Fibroblast of lung (primary cell): ENCODE data around the gene FN3K.

Experiments used
- EZH2 ChIP-seq: IDR thresholded peaks from 2 replicates; pipeline ENCODE4 v1.5.1; 2012; ENCODE audit warnings: low read length, control low read depth, mild to moderate bottlenecking; ENCODE audit errors: missing control alignments
- TF ChIP-seq, protein P1 (sequence below), 2 donors: IDR thresholded peaks in 1 of 2; conservative IDR thresholded peaks in 1 of 2; 1 replicate in 1 of 2; 2 replicates in 1 of 2; pipeline ENCODE4 v1.5.1; 2011 to 2012; ENCODE audit warnings: low read length in 2 of 2, control low read depth in 1 of 2, inconsistent platforms in 1 of 2, low read depth in 1 of 2, mild to moderate bottlenecking in 1 of 2

GRCh38 chr17:82716203-82717010 is 19.0 kb upstream of the FN3K start, which contains the start of gene FN3KRP:
- TF ChIP-seq, protein P1, sequence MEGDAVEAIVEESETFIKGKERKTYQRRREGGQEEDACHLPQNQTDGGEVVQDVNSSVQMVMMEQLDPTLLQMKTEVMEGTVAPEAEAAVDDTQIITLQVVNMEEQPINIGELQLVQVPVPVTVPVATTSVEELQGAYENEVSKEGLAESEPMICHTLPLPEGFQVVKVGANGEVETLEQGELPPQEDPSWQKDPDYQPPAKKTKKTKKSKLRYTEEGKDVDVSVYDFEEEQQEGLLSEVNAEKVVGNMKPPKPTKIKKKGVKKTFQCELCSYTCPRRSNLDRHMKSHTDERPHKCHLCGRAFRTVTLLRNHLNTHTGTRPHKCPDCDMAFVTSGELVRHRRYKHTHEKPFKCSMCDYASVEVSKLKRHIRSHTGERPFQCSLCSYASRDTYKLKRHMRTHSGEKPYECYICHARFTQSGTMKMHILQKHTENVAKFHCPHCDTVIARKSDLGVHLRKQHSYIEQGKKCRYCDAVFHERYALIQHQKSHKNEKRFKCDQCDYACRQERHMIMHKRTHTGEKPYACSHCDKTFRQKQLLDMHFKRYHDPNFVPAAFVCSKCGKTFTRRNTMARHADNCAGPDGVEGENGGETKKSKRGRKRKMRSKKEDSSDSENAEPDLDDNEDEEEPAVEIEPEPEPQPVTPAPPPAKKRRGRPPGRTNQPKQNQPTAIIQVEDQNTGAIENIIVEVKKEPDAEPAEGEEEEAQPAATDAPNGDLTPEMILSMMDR (conservative IDR thresholded peaks at IDR 0.05 in 1 of 2, IDR thresholded peaks at IDR 0.05 in 1 of 2; ENCODE audit: low read depth in 1 of 2, low read length in 2 of 2) = no peak
- TF ChIP-seq EZH2 = no peak
